ENCODE results near the gene CRYBG1.

The CRYBG1 gene

GRCh38 chr6:106522562-106523250, 162.2 kb downstream of the CRYBG1 start:
- DNase-seq (ENCODE audit: low read depth in 2 of 2, low spot score in 1 of 2), result no peak

DNA sequence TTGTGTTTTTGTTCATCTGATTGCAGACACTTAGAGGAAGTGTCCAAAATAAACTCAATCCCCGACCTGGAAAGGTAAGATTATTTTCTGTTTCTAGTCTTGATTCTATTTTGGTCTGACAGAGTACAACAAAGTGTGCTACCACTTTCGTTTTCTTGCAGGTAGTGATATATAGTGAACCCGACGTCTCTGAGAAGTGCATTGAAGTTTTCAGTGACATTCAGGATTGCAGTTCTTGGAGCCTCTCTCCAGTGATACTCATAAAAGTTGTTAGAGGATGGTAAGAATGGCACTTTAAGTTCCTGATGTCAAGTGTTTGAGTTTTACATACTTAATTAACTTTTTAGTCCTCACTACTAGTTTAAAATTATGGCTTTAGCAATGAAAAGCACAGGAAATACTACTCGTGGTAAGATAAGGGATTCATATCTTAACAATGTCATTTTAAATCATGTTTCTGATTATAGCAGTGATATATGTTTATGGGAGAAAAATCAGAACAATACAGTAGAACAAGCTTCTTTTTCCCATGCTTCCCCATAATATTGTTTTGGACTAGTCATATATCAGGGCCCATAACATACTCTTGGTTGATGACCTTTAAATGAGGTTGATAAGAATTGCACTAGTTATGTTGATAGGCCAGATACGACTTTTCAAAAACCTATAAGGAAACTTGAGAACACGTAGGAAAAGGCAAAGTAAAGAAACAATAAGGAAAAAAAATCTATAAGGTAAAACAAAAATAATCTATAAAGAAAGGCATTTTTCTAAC, 164.8 kb downstream of the CRYBG1 start:
- DNase-seq (ENCODE audit: low read depth in 2 of 2, low spot score in 1 of 2), result no peak

- no peak for DNase-seq (ENCODE audit: low read depth in 2 of 2, low spot score in 1 of 2)
Observed at GRCh38 chr6:106525882-106526275, 165.4 kb downstream of the CRYBG1 start.

DNA sequence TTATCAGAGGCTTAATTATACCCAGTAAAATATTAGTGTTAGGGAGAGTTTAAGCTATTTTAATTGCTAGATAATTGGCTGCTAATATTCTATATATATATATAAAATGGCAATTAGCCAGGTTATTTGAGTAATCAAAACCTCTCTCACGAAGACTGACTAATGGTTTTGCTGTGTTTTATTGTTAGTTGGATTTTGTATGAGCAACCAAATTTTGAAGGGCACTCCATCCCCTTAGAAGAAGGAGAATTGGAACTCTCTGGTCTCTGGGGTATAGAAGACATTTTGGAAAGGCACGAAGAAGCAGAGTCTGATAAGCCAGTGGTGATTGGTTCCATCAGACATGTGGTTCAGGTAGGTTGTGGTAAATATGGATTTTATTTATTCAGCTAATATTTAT, 166.6 kb downstream of the CRYBG1 start:
- no peak for DNase-seq (ENCODE audit: low read depth in 2 of 2, low spot score in 1 of 2)

- no peak for DNase-seq (ENCODE audit: low read depth in 2 of 2, low spot score in 1 of 2)
Observed at GRCh38 chr6:106527979-106528378, 167.5 kb downstream of the CRYBG1 start.

- DNase-seq (ENCODE audit: low read depth in 2 of 2, low spot score in 1 of 2), result no peak
Observed at GRCh38 chr6:106528521-106528920, 168.0 kb downstream of the CRYBG1 start.

DNA sequence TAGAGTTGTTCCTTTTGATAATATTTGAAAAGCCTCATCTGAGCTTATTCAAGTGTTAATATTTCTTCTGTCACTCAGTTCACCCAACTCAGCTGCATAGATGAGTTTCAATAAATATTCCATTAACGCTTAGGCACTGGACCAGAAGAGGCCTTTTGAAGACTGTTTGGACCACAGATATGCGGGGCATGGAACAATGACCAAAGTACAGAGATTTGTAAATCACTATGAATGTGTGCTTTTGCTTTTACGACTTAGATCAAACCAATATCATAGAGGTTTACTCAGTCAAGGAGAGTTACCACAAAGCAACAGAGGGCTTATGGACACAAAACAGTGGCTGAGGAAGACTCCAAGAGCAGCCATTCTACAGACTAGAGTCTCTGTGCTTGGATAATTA, 168.9 kb downstream of the CRYBG1 start:
- no peak for DNase-seq (ENCODE audit: low read depth in 2 of 2, low spot score in 1 of 2)

DNA sequence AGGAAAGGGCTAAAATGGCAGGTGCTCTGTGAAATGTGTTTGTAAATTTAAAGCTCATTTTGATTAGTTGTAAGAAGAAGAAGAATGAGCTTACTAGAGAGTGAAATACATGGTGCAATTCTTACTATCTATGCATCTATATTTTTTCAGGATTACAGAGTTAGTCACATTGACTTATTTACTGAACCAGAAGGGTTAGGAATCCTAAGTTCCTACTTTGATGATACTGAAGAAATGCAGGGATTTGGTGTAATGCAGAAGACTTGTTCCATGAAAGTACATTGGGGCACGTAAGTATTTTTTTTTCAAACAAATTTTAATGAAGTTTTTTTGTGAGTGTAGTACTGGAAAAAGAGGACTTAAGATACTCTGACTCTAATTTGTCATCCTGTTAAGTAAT, 169.5 kb downstream of the CRYBG1 start:
- DNase-seq (ENCODE audit: low read depth in 2 of 2, low spot score in 1 of 2), result no peak

- no peak for DNase-seq (ENCODE audit: low read depth in 2 of 2, low spot score in 1 of 2)
Observed at GRCh38 chr6:106530502-106530901, 170.0 kb downstream of the CRYBG1 start.

- no peak for DNase-seq (ENCODE audit: low read depth in 2 of 2, low spot score in 1 of 2)
Observed at GRCh38 chr6:106533054-106533453, 172.5 kb downstream of the CRYBG1 start.

DNA sequence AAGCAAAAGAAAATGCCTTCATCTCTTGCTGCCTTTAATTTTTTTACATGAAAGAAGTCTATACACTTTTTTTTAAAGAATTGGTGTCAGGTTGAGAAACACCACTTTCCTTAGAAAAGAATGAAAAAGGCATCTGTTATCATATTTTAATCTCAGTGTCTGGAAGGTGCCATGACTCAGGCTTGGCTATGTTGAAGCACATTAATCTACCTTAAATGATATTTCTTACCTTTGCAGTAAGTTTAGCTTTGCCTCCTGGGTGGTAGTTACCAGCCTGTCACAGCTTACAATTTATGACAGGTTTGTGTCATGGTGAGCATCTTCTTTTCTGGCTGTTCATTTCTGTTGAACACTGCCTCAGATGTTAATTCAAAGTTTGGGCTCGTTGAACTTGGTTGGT, 173.5 kb downstream of the CRYBG1 start:
- no peak for DNase-seq (ENCODE audit: low read depth in 2 of 2, low spot score in 1 of 2)

DNA sequence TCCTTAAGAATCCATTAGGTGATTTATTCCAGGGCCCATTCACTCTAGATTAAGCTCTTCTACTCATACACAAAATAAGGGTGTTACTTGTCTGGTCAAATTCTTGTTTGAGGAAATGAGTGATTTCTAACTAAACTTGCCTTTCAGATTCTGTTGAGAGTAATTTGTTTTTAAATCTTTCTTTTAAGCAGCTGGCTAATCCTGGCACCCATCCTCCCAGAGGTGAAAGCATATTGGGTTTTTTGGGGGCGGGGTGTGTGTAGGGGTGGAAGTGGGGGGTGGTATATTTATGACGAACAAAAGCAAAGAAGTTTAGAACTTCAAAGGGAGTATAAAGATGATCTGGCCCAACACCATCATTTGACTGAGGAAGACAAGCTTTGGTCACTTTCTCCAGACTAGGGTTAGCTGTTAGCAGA, 174.1 kb downstream of the CRYBG1 start:
- DNase-seq (ENCODE audit: low read depth in 2 of 2, low spot score in 1 of 2), result peak in 1 of 2 donors; percentile 37

GRCh38 chr6:106535012-106535411, 174.5 kb downstream of the CRYBG1 start:
- no peak for DNase-seq (ENCODE audit: low read depth in 2 of 2, low spot score in 1 of 2)

DNA sequence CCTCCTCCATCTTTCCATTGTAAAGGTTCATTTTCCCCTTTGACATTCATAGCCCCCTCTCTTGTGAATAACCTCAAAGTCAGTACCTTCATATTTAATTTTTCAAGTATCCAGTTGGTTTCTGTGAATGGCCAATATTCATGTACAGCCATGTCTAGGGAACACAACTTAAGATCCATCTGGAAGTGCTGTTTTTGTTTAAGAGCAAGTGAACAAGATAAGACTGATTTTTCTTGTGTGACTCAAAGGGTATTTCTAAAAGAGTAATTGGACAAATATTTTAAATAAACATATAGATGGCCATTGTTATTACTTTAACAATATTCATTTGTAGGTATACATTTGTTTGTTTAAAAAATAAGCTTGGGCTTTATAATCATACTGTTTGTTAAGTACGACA, 175.8 kb downstream of the CRYBG1 start:
- DNase-seq (ENCODE audit: low read depth in 2 of 2, low spot score in 1 of 2), result no peak

DNA sequence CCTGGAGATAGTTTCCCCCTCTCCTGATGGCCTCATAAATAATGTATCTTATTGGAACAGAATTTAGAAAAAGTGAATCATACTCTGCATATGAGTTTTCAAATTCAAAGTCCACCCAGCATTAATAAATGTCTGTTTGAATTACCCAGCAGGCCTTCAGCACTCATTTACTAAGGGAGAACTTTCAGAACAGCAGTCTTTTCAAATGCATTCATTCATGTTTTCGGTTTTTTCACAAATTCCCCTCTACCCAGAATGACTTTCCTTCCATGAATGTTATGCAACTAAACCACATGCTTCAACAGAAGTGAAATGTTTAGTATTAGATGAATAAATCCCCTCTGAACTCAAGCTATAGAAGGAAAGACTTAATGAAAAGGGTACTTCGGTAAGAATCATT, 176.3 kb downstream of the CRYBG1 start:
- no peak for DNase-seq (ENCODE audit: low read depth in 2 of 2, low spot score in 1 of 2)

- no peak for DNase-seq (ENCODE audit: low read depth in 2 of 2, low spot score in 1 of 2)
Observed at GRCh38 chr6:106537662-106538061, 177.1 kb downstream of the CRYBG1 start.

DNA sequence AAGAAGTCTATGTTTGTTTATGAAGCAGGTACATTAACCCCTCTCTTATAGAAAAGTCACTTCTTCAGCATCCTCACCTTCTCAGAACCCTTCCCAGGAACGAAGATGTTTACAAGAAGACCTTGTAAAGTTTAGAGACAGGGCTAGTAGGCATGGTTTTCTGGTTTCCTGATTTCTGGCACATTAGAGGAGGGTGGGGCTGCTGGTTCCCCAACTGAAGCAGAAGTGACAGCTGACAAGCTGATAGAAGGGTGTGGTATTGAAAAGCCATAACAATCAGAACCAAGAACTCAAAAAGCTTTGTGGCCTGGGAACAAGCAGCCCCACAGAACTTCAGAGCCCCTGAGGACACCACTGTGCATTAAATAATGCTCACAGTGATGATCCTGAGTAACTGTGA, 177.6 kb downstream of the CRYBG1 start:
- DNase-seq (ENCODE audit: low read depth in 2 of 2, low spot score in 1 of 2), result no peak

DNA sequence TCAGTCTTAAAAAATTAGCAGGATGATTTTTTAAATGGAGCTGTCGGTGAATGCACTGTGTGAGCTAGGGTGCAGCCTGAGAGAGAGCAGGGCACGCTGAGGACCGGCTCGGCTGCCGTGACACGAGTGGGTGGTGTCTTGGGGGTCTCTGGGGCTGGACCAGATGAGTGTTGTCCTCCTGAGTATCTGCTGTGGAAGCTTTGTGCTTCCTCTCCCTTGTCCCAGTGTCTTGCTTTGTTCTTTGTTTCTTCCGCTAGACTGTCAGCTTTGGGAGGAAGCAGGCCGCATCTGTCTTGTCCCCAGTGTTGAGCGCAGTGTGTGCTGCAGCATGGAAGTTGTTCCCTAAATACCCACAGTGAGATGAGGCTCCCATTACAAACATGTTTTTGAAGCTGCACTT, 179.4 kb downstream of the CRYBG1 start:
- no peak for DNase-seq (ENCODE audit: low read depth in 2 of 2, low spot score in 1 of 2)

DNA sequence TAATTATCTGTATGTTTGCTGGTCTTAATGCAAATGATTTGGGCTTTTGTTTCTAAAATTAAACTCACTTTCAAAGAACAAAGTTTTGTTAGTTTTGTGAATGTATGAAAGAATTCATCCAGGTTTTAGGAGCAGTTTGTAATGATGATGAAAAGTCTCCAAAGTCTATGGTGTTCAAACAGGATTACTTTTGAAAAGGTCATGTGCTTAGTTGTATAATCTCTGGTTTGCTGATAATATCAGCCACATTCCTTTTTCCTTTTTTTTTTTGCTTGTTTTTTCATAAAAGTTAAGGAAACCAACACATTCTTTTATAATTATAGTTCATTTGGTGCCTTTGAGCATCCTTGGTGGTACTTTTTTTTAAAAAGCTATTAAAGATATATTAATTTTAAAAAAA, 179.9 kb downstream of the CRYBG1 start:
- no peak for DNase-seq (ENCODE audit: low read depth in 2 of 2, low spot score in 1 of 2)

DNA sequence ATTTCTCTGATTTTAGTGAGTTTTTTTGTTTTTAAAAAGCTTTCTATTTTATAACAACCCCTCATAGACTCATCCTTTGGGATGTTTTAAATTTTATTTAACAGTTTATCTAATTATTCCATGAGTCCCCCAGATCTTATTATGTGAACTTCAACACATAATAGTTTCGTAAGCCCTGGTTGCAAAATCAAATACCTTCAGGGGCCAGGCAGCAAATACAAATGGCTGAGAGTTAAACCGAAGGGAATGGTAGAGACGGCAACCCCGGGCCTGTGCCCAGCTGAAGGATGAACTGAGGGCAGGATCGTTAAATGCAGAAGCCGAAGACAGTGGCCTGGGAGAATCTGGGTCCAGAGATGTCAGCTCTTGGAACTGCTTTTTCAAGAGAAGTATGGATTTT, 180.4 kb downstream of the CRYBG1 start:
- no peak for DNase-seq (ENCODE audit: low read depth in 2 of 2, low spot score in 1 of 2)

DNA sequence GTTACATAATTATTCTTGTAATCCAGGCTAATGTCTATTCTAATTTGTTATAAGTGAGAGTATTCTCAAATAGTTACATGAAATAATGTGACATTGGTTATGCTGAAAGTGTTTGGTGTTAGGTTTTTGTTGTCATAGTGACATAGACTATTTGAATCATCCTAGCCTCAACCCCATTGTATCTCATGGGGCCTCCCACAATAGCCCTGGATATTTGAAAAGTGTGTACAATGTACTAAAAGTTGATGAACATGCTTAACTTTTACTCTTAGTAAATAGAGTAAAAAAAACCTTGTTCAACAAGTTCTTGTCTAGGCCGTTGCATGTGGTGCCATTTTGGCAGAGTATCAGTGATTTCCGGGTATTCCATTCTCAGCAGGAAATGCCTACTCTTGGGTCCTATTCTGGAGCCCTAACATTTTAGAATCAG, 185.8 kb downstream of the CRYBG1 start:
- DNase-seq (ENCODE audit: low read depth in 2 of 2, low spot score in 1 of 2), result no peak

DNA sequence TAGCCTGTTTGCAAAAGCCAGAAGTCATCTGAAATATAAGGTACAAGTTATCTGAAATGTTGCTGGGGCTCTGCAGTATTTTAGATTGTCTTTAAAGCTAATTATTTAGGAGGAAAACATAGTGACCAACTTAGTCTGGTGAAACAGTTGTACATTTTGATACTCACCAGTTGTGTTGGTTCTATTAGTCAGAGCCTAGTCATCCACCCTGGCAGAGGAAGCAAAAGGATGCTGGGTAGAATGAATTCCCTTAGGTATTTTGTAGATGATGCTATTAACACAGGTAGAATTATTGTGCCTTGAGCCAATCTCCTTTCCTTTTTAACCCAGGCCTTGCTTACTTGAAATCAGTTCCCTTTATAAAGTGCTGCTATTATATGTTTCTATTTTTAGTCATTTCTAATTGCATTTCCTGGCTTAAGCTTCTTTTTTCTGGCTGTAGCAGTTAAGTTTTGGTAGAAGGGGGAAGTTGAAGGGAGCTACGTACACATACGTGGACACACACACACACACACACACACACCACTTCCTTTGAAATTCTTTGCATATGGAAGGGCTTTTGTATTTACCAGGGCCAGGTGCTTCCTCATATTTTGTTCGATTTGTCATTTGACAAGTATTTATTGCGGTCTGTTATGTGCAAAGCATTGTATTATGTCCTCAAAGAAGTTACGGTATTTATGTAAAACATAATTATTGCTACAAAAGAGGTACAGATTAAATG, 186.3 kb downstream of the CRYBG1 start:
- no peak for DNase-seq (ENCODE audit: low read depth in 2 of 2, low spot score in 1 of 2)

Measured in stimulated activated CD8-positive, alpha-beta memory T cell treated with anti-CD3 and anti-CD28 coated beads, Interleukin-4, amount 100 ng/mL, for 4 hours (primary cell).